Calu3 (cell line): Measurements from ENCODE around the gene LST1. TPM values are rescaled to one million over a fixed set of nuclear protein-coding genes. Genes with fewer than 3 reads are reported as not detected.

Experiments
- BruUV-seq: library from RNA; stranded (reverse); fragments of 400-500 nt; replicated peaks from 2 replicates; lab custom pipeline; 2021; lab: Mats Ljungman, UMichigan
- CTCF ChIA-PET: fragments of 300-600 bp; sonication (Branson Sonifier 250); formaldehyde crosslinking; loops from one replicate; lab custom pipeline; 2022; ENCODE audit warnings: antibody characterized with exemption; lab: Charles Lee
- DNase-seq: peaks from one replicate; pipeline ENCODE4 v3.0.0; 2022
- H3K27ac Mint-ChIP-seq: one replicate; pipeline ENCODE4 v1.8.0; 2022; ENCODE audit warnings: mixed read lengths; ENCODE audit not compliant: unreplicated experiment
- H3K27me3 Mint-ChIP-seq: one replicate; pipeline ENCODE4 v1.8.0; 2022; ENCODE audit warnings: mixed read lengths; ENCODE audit not compliant: unreplicated experiment
- H3K36me3 Mint-ChIP-seq: one replicate; pipeline ENCODE4 v1.8.0; 2022; ENCODE audit warnings: mild to moderate bottlenecking, moderate library complexity, mixed read lengths; ENCODE audit not compliant: insufficient read depth, unreplicated experiment
- H3K4me1 Mint-ChIP-seq: one replicate; pipeline ENCODE4 v1.8.0; 2022; ENCODE audit warnings: mild to moderate bottlenecking, low read depth, mixed read lengths; ENCODE audit not compliant: unreplicated experiment
- H3K4me3 Mint-ChIP-seq: one replicate; pipeline ENCODE4 v1.8.0; 2022; ENCODE audit warnings: mild to moderate bottlenecking, low read depth, moderate library complexity, mixed read lengths; ENCODE audit not compliant: unreplicated experiment
- H3K9me3 Mint-ChIP-seq: one replicate; pipeline ENCODE4 v1.8.0; 2022; ENCODE audit warnings: low read depth, mixed read lengths; ENCODE audit not compliant: unreplicated experiment
- intact Hi-C: fragments of 100-400 bp; cut with micrococcal nuclease; formaldehyde crosslinking; loops from one replicate; pipeline ENCODE4 v1.10.0; 2022; ENCODE audit not compliant: unreplicated experiment
- total RNA-seq: library from RNA; stranded (reverse); gene quantifications from 2 replicates; pipeline ENCODE4 v1.2.3, GENCODE V29; 2022
- TF ChIP-seq, protein P1 (sequence below): fragments of 200-600 bp; IDR thresholded peaks from one replicate; pipeline ENCODE4 v1.8.0; 2022; ENCODE audit warnings: antibody characterized with exemption; ENCODE audit not compliant: unreplicated experiment

Gene LST1
- total RNA-seq, 1 experiment from 2014 or later = 0.94 TPM

DNA sequence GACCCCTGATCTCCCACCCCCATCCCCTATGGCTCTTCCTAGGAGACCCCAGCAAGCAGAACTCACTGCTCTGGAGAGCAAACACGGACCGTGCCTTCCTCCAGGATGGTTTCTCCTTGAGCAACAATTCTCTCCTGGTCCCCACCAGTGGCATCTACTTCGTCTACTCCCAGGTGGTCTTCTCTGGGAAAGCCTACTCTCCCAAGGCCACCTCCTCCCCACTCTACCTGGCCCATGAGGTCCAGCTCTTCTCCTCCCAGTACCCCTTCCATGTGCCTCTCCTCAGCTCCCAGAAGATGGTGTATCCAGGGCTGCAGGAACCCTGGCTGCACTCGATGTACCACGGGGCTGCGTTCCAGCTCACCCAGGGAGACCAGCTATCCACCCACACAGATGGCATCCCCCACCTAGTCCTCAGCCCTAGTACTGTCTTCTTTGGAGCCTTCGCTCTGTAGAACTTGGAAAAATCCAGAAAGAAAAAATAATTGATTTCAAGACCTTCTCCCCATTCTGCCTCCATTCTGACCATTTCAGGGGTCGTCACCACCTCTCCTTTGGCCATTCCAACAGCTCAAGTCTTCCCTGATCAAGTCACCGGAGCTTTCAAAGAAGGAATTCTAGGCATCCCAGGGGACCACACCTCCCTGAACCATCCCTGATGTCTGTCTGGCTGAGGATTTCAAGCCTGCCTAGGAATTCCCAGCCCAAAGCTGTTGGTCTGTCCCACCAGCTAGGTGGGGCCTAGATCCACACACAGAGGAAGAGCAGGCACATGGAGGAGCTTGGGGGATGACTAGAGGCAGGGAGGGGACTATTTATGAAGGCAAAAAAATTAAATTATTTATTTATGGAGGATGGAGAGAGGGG is 12.6 kb upstream of the LST1 start:
- H3K27ac Mint-ChIP-seq = no peak overlapping the region
- H3K27me3 Mint-ChIP-seq = peaks cover 67% of the 10 kb centered on the region
- intact Hi-C loops = no loop called here
- TF ChIP-seq, protein P1, sequence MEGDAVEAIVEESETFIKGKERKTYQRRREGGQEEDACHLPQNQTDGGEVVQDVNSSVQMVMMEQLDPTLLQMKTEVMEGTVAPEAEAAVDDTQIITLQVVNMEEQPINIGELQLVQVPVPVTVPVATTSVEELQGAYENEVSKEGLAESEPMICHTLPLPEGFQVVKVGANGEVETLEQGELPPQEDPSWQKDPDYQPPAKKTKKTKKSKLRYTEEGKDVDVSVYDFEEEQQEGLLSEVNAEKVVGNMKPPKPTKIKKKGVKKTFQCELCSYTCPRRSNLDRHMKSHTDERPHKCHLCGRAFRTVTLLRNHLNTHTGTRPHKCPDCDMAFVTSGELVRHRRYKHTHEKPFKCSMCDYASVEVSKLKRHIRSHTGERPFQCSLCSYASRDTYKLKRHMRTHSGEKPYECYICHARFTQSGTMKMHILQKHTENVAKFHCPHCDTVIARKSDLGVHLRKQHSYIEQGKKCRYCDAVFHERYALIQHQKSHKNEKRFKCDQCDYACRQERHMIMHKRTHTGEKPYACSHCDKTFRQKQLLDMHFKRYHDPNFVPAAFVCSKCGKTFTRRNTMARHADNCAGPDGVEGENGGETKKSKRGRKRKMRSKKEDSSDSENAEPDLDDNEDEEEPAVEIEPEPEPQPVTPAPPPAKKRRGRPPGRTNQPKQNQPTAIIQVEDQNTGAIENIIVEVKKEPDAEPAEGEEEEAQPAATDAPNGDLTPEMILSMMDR = no peak
- no TSS peak for BruUV-seq
- no peak overlapping the region for H3K4me3 Mint-ChIP-seq
- H3K9me3 Mint-ChIP-seq = no peaks in the 10 kb centered on the region
- no peaks in the 10 kb centered on the region for H3K4me1 Mint-ChIP-seq
- no peak for DNase-seq
- CTCF ChIA-PET = interaction anchor here (0.5 to 2.3 kb wide), 3 partner anchors 10 to 14 kb away, joined by 3 to 8 read pairs (median 3); no protein-coding TSS in a partner anchor
- no peaks in the 10 kb centered on the region for H3K36me3 Mint-ChIP-seq

DNA sequence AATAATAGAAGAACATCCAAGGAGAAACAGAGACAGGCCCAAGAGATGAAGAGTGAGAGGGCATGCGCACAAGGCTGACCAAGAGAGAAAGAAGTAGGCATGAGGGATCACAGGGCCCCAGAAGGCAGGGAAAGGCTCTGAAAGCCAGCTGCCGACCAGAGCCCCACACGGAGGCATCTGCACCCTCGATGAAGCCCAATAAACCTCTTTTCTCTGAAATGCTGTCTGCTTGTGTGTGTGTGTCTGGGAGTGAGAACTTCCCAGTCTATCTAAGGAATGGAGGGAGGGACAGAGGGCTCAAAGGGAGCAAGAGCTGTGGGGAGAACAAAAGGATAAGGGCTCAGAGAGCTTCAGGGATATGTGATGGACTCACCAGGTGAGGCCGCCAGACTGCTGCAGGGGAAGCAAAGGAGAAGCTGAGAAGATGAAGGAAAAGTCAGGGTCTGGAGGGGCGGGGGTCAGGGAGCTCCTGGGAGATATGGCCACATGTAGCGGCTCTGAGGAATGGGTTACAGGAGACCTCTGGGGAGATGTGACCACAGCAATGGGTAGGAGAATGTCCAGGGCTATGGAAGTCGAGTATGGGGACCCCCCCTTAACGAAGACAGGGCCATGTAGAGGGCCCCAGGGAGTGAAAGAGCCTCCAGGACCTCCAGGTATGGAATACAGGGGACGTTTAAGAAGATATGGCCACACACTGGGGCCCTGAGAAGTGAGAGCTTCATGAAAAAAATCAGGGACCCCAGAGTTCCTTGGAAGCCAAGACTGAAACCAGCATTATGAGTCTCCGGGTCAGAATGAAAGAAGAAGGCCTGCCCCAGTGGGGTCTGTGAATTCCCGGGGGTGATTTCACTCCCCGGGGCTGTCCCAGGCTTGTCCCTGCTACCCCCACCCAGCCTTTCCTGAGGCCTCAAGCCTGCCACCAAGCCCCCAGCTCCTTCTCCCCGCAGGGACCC is 11.7 kb upstream of the LST1 start:
- intact Hi-C loops = no loop called here
- no peaks in the 10 kb centered on the region for H3K9me3 Mint-ChIP-seq
- H3K36me3 Mint-ChIP-seq = no peaks in the 10 kb centered on the region
- no peaks in the 10 kb centered on the region for H3K4me1 Mint-ChIP-seq
- TF ChIP-seq, protein P1 = no peak
- CTCF ChIA-PET = interaction anchor here (0.5 to 2.3 kb wide), 6 partner anchors 9 to 27 kb away, joined by 3 to 8 read pairs (median 4); partner anchors contain the start of gene NFKBIL1
- H3K4me3 Mint-ChIP-seq = no peak overlapping the region
- H3K27ac Mint-ChIP-seq = no peak overlapping the region
- no peak for DNase-seq
- no TSS peak for BruUV-seq
- H3K27me3 Mint-ChIP-seq = peaks cover 58% of the 10 kb centered on the region

GRCh38 chr6:31575335-31575901 is 10.7 kb upstream of the LST1 start, which contains the start of gene TNF:
Gene TNF, plus strand, starts transcription at chr6:31575565. Its CDS starts 177 bp downstream, at chr6:31575742.
- intact Hi-C loops = no loop called here
- no peak for DNase-seq
- TF ChIP-seq, protein P1 = no peak
- BruUV-seq = no TSS peak
- Mint-ChIP-seq H3K27me3 (peaks cover 53% of the 10 kb centered on the region), H3K4me1 (peaks cover 2% of the 10 kb centered on the region), H3K27ac (no peak within 1 kb of the TSS), H3K36me3 (no peaks in the 10 kb centered on the region), H3K9me3 (no peaks in the 10 kb centered on the region), H3K4me3 (no peak within 1 kb of the TSS)
- CTCF ChIA-PET = interaction anchor here (1.0 to 1.4 kb wide), 3 partner anchors 21 to 28 kb away, joined by 3 to 5 read pairs (median 4); partner anchors contain the start of gene NFKBIL1
